ENCODE results near the gene BABAM1. TPM values are rescaled to one million over a fixed set of nuclear protein-coding genes. Genes with fewer than 3 reads are reported as not detected.

BABAM1 gene
- polyA plus RNA-seq, 3 donors: 76.9 to 106 (median 90.3) TPM

DNA sequence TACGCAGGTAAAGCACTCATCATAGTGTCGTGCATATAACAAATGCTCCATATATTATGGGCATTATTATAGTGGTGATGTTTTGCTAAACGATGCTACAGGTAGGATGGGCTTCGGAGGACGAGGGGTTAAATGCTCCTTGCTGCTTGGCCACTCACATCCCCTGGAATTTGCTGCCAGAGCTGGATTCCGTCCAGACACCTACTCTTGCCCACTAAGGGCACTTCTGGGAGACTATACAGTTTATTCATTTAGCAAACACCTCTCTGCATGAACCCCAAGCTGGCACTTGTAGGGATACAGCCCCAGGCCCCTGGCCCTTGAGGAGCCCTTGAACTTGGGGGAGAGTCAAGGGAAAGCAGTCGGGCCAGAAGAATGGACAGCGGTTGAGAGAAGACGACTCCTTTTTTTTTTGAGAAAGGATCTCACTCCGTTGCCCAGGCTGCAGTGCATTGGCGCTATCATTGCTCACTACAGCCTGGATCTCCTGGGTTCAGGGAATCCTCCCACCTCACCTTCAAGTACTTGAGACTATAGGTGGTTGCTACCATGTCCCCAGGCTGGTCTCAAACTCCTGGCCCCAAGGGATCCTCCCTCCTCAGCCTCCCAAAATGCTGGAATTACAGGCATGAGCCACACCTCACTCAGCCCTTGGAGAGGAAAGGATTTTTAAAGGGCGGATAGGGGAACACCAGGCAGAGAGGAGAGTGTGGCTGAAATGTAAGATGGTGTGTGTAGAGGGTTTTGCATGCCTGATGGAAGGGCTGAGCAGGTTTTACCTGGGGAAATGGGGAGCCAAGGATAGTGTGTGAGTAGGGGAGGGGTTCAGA lies 37.4 kb downstream of the BABAM1 start:
- WGBS (ENCODE audit: insufficient coverage): 85% methylated on average over 4 of the region's 12 CpGs
- Histone ChIP-seq H3K36me3 (replicated peaks in 1 of 2; ENCODE audit: control insufficient read depth in 1 of 2, insufficient read depth in 2 of 2, low read length in 2 of 2) (peaks cover 0 to 2% of the 10 kb centered on the region in 2 donors), H3K27ac (ENCODE audit: low read depth in 1 of 2, low read length in 2 of 2) (peak overlapping the region in 1 of 2 donors; percentile 82), H3K4me1 (ENCODE audit: control insufficient read depth in 1 of 2, insufficient read depth in 2 of 2, low read length in 2 of 2) (peaks cover 44 to 52% of the 10 kb centered on the region in 2 donors), H3K4me2 (replicated peaks; ENCODE audit: extremely low read depth, low read length, poor library complexity, severe bottlenecking) (peak overlapping the region; percentile 80), H3K4me3 (replicated peaks in 1 of 3; ENCODE audit: low read depth in 2 of 3, low read length in 3 of 3) (peak overlapping the region in 1 of 3 experiments; percentile 76), H4K20me1 (ENCODE audit: insufficient read depth, low read length) (peaks cover 18% of the 10 kb centered on the region), H3K79me2 (ENCODE audit: insufficient read depth, low read length) (peaks cover 42% of the 10 kb centered on the region), H3K27me3 (ENCODE audit: control insufficient read depth in 2 of 2, insufficient read depth in 2 of 2, low read length in 2 of 2) (no peaks in the 10 kb centered on the region), H3K9me3 (replicated peaks in 1 of 2; ENCODE audit: control insufficient read depth in 1 of 2, insufficient read depth in 1 of 2, low read length in 2 of 2) (no peaks in the 10 kb centered on the region), H2AFZ (ENCODE audit: insufficient read depth, low read depth, low read length, poor library complexity, severe bottlenecking) (no peak overlapping the region), H3K9ac (ENCODE audit: insufficient read depth, low read length, poor library complexity, severe bottlenecking) (no peak overlapping the region)
- Mint-ChIP-seq H3K36me3 (peaks cover 5 to 15% of the 10 kb centered on the region in 2 donors), H3K27me3 (ENCODE audit: low read depth in 3 of 3) (peaks cover 0 to 3% (median 0%) of the 10 kb centered on the region in 3 donors), H3K4me1 (peaks cover 35% of the 10 kb centered on the region), H3K4me3 (peak overlapping the region; percentile 86 to 90), H3K9me3 (peaks cover 0 to 1% (median 0%) of the 10 kb centered on the region in 7 donors), H3K27ac (peak overlapping the region; percentile 67 to 93 (median 90))
- intact Hi-C loops (cut with micrococcal nuclease): loop anchor here in 1 of 2 donors (2.0 to 5.0 kb wide), 2 partner anchors 33 to 38 kb away; partner anchors contain the start of genes BABAM1 and GTPBP3
- TF ChIP-seq CTCF (IDR thresholded peaks at IDR 0.05): no peak
- no peak for DNase-seq

- Mint-ChIP-seq H3K9me3 (peaks cover 0 to 1% (median 0%) of the 10 kb centered on the region in 7 donors), H3K27me3 (ENCODE audit: low read depth in 3 of 3) (peaks cover 0 to 3% (median 0%) of the 10 kb centered on the region in 3 donors), H3K4me3 (peak overlapping the region; percentile 86 to 90), H3K36me3 (peaks cover 5 to 11% of the 10 kb centered on the region in 2 donors), H3K27ac (peak overlapping the region; percentile 67 to 93 (median 90)), H3K4me1 (peaks cover 37% of the 10 kb centered on the region)
- Histone ChIP-seq H4K20me1 (ENCODE audit: insufficient read depth, low read length) (peaks cover 22% of the 10 kb centered on the region), H3K27me3 (ENCODE audit: control insufficient read depth in 2 of 2, insufficient read depth in 2 of 2, low read length in 2 of 2) (no peaks in the 10 kb centered on the region), H3K4me1 (ENCODE audit: control insufficient read depth in 1 of 2, insufficient read depth in 2 of 2, low read length in 2 of 2) (peaks cover 50 to 57% of the 10 kb centered on the region in 2 donors), H3K79me2 (ENCODE audit: insufficient read depth, low read length) (peaks cover 48% of the 10 kb centered on the region), H3K4me3 (replicated peaks in 1 of 3; ENCODE audit: low read depth in 2 of 3, low read length in 3 of 3) (peak overlapping the region in 2 of 3 experiments; percentile 75 to 76), H2AFZ (ENCODE audit: insufficient read depth, low read depth, low read length, poor library complexity, severe bottlenecking) (no peak overlapping the region), H3K9ac (ENCODE audit: insufficient read depth, low read length, poor library complexity, severe bottlenecking) (no peak overlapping the region), H3K9me3 (replicated peaks in 1 of 2; ENCODE audit: control insufficient read depth in 1 of 2, insufficient read depth in 1 of 2, low read length in 2 of 2) (no peaks in the 10 kb centered on the region), H3K4me2 (replicated peaks; ENCODE audit: extremely low read depth, low read length, poor library complexity, severe bottlenecking) (peak overlapping the region; percentile 80), H3K36me3 (replicated peaks in 1 of 2; ENCODE audit: control insufficient read depth in 1 of 2, insufficient read depth in 2 of 2, low read length in 2 of 2) (peaks cover 0 to 2% of the 10 kb centered on the region in 2 donors), H3K27ac (ENCODE audit: low read depth in 1 of 2, low read length in 2 of 2) (peak overlapping the region in 1 of 2 donors; percentile 82)
- intact Hi-C loops (cut with micrococcal nuclease): loop anchor here in 1 of 2 donors (2.0 kb wide), 1 partner anchor 38 kb away; the partner anchor contains the start of gene BABAM1
- no peak for DNase-seq
- no peak for TF ChIP-seq CTCF (IDR thresholded peaks at IDR 0.05)
- 0% methylated on average over 7 of the region's 7 CpGs for WGBS (ENCODE audit: insufficient coverage)
Observed at GRCh38 chr19:17305216-17305516, 37.9 kb downstream of the BABAM1 start.
